Trophoblast cell (in vitro differentiated cells and primary cell): ENCODE data around the gene NOP53.
"Not testable (repeated sequence)": the region's sequence is repeated elsewhere in the genome, so short reads cannot be mapped to it uniquely, and the experiment has no call there.

Experiments used
- DNase-seq, 2 donors: peaks; one replicate each; pipeline ENCODE4 v3.0.0-alpha.2; 2016
- H2AFZ ChIP-seq: 2 replicates; pipeline ENCODE4 v1.6.1; 2013; ENCODE audit warnings: low read length, moderate library complexity, mild to moderate bottlenecking; ENCODE audit not compliant: insufficient read depth, poor library complexity
- H2AK5ac ChIP-seq: 2 replicates; pipeline ENCODE4 v1.6.1; 2013; ENCODE audit warnings: mild to moderate bottlenecking, low read length
- H2BK120ac ChIP-seq: 2 replicates; pipeline ENCODE4 v1.6.1; 2013; ENCODE audit warnings: low read length, mild to moderate bottlenecking, moderate library complexity; ENCODE audit not compliant: insufficient read depth, poor library complexity
- H2BK12ac ChIP-seq: 2 replicates; pipeline ENCODE4 v1.6.1; 2013; ENCODE audit warnings: mild to moderate bottlenecking, low read length, moderate library complexity
- H2BK5ac ChIP-seq: 2 replicates; pipeline ENCODE4 v1.6.1; 2013; ENCODE audit warnings: low read length, low read depth, moderate library complexity, mild to moderate bottlenecking; ENCODE audit not compliant: poor library complexity
- H3K14ac ChIP-seq: 2 replicates; pipeline ENCODE4 v1.6.1; 2013; ENCODE audit warnings: mild to moderate bottlenecking, low read length
- H3K18ac ChIP-seq: 2 replicates; pipeline ENCODE4 v1.6.1; 2013; ENCODE audit warnings: mild to moderate bottlenecking, low read length
- H3K23ac ChIP-seq: 2 replicates; pipeline ENCODE4 v1.6.1; 2013; ENCODE audit warnings: low read length
- H3K27ac ChIP-seq: 2 replicates; pipeline ENCODE4 v1.5.1; 2013; ENCODE audit warnings: low read depth, mild to moderate bottlenecking, inconsistent platforms, low read length, moderate library complexity
- H3K27me3 ChIP-seq: 2 replicates; pipeline ENCODE4 v1.6.1; 2013; ENCODE audit warnings: inconsistent platforms, mild to moderate bottlenecking, low read length, moderate library complexity; ENCODE audit not compliant: insufficient read depth
- H3K36me3 ChIP-seq, 2 experiments: 1 replicate in 1 of 2; 2 replicates in 1 of 2; pipeline ENCODE4 v1.6.1; 2013; ENCODE audit warnings: low read length in 2 of 2, mild to moderate bottlenecking in 2 of 2, moderate library complexity in 1 of 2; ENCODE audit not compliant: insufficient read depth in 2 of 2, control insufficient read depth in 1 of 2
- H3K4ac ChIP-seq: 2 replicates; pipeline ENCODE4 v1.6.1; 2013; ENCODE audit warnings: low read depth, mild to moderate bottlenecking, low read length, moderate library complexity
- H3K4me1 ChIP-seq, 2 experiments: 1 replicate in 1 of 2; 2 replicates in 1 of 2; pipeline ENCODE4 v1.6.1; 2013; ENCODE audit warnings: low read length in 2 of 2, mild to moderate bottlenecking in 2 of 2, moderate library complexity in 1 of 2; ENCODE audit not compliant: insufficient read depth in 2 of 2, control insufficient read depth in 1 of 2
- H3K4me2 ChIP-seq: 2 replicates; pipeline ENCODE4 v1.6.1; 2013; ENCODE audit warnings: inconsistent platforms, mild to moderate bottlenecking, low read length, moderate library complexity
- H3K4me3 ChIP-seq: 2 replicates; pipeline ENCODE4 v1.5.1; 2013; ENCODE audit warnings: mild to moderate bottlenecking, low read depth, low read length, inconsistent platforms
- H3K79me1 ChIP-seq: one replicate; pipeline ENCODE4 v1.6.1; 2013; ENCODE audit warnings: low read length
- H3K79me2 ChIP-seq: 2 replicates; pipeline ENCODE4 v1.6.1; 2013; ENCODE audit warnings: low read length, mild to moderate bottlenecking; ENCODE audit not compliant: control insufficient read depth, insufficient read depth, poor library complexity
- H3K9ac ChIP-seq: 2 replicates; pipeline ENCODE4 v1.6.1; 2013; ENCODE audit warnings: mild to moderate bottlenecking, low read length
- H3K9me3 ChIP-seq: 2 replicates; pipeline ENCODE4 v1.6.1; 2013; ENCODE audit warnings: low read depth, mild to moderate bottlenecking, control low read depth, inconsistent platforms, low read length; ENCODE audit not compliant: insufficient read depth
- H4K12ac ChIP-seq: 2 replicates; pipeline ENCODE4 v1.6.1; 2013; ENCODE audit warnings: low read depth, mild to moderate bottlenecking, low read length, moderate library complexity
- H4K8ac ChIP-seq: 2 replicates; pipeline ENCODE4 v1.6.1; 2013; ENCODE audit warnings: low read depth, mild to moderate bottlenecking, low read length, moderate library complexity
- H4K91ac ChIP-seq: one replicate; pipeline ENCODE4 v1.6.1; 2013; ENCODE audit warnings: low read depth, mild to moderate bottlenecking, low read length, moderate library complexity
- WGBS: extraction: QIAGEN DNeasy Blood & Tissue Kit; methylation state at CpG from one replicate; pipeline ENCODE4 v1.1.7; 2013; ENCODE audit warnings: missing lambda C conversion rate; ENCODE audit not compliant: insufficient read length, insufficient coverage; ENCODE audit errors: extremely low coverage; 5-methylcytosine and 5-hydroxymethylcytosine counted together

The NOP53 gene

DNA sequence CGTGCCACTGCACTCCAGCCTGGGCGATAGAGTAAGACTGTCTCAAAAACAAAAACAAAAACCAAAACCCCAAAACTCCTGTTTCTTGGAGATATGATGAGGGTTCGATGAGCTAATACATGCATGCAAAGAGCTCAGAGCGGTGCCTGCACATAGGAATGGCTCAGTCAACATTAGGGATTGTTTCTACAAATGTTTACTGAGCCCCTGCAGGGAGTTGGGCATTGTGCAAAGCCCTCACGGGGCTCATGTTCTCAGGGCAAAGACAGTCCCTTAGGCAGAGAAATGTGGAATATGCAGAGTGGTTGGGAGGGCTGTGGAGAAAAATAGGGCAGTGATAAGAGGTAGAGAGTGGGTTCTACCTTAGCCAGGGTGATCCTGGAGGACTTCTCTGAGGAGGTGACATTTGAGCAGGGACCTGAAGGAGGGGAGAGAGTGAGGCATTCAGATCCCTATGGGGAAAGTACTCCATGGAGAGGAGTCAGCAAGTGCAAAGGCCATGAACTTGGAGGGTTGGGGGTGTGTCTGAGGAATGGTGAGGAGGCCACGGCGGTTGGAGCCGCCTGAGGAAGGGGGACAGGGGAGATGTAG is 33.6 kb upstream of the NOP53 start:
- no peak overlapping the region for H3K4me3 ChIP-seq
- H4K91ac ChIP-seq = no peak overlapping the region
- no peak overlapping the region for H4K8ac ChIP-seq
- H3K27ac ChIP-seq = no peak overlapping the region
- H3K9me3 ChIP-seq = peaks cover 2% of the 10 kb centered on the region
- peaks cover 0 to 6% of the 10 kb centered on the region in 2 experiments for H3K4me1 ChIP-seq
- H3K4me2 ChIP-seq = no peak overlapping the region
- no peaks in the 10 kb centered on the region for H3K27me3 ChIP-seq
- H2AK5ac ChIP-seq = no peak overlapping the region
- no peak overlapping the region for H2AFZ ChIP-seq
- H3K18ac ChIP-seq = no peak overlapping the region
- DNase-seq = no peak
- H3K4ac ChIP-seq = no peak overlapping the region
- H3K23ac ChIP-seq = no peak overlapping the region
- peaks cover 5% of the 10 kb centered on the region for H3K79me2 ChIP-seq
- H3K79me1 ChIP-seq = peaks cover 4% of the 10 kb centered on the region
- no peak overlapping the region for H3K14ac ChIP-seq
- H3K9ac ChIP-seq = no peak overlapping the region
- H2BK12ac ChIP-seq = no peak overlapping the region
- peaks cover 6% of the 10 kb centered on the region in 2 experiments for H3K36me3 ChIP-seq
- H4K12ac ChIP-seq = no peak overlapping the region
- H2BK120ac ChIP-seq = no peak overlapping the region
- WGBS = no CpG with 5 or more reads among the region's 8 CpGs
- no peak overlapping the region for H2BK5ac ChIP-seq

DNA sequence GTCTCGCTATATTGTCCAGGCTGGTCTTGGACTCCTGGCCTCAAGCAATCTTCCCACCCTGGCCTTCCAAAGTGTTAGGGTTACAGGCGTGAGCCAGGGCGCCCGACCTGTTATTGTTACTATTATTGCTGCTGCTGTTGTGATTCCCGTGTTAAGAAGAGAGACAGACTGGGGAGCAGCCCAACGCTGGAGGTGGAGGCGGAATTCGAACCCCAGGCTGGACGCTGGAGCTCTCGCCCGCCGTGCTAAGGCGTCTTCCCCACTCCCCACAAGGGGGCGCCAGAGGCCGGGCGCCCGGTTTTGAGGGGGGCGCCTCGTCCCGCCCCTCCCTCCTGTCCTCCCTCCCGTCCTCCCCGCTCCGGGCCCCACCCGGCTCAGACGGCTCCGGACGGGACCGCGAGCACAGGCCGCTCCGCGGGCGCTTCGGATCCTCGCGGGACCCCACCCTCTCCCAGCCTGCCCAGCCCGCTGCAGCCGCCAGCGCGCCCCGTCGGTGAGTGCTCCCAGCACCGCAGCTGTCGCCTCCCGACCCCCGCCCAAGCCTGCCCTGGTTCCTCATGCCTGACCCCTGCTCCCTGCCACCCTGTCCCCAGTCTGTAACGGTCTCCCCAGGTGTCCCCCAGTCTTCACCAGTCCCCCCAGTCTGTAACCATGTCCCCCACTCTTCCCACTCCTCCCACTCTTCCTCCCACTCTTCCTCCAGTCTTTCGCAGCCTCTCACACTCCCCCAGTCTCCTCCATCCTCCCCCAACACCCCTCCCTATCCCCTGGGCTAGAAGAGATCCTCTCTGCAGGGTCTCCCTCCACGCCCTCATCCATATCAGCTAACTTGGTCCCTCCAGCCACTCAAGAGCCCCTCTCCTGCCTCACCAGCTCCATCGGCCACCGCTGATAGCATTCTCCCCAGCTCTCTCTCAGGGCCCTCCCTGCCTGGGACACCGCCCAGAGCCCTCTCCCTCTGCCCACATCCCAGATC is 32.0 kb upstream of the NOP53 start, which contains the start of gene EHD2:
Gene EHD2 (plus strand): TSS at position 377 of the 976 bp plus-strand sequence. CDS start 3,191 bp downstream, outside the sequence.
- no peak within 1 kb of the TSS for H3K23ac ChIP-seq
- H3K4ac ChIP-seq = peak within 1 kb of the TSS; percentile 82
- peak within 1 kb of the TSS; percentile 90 for H4K8ac ChIP-seq
- peak within 1 kb of the TSS; percentile 93 for H3K14ac ChIP-seq
- peak within 1 kb of the TSS; percentile 73 for H3K4me3 ChIP-seq
- H3K4me2 ChIP-seq = peak within 1 kb of the TSS; percentile 38
- peak within 1 kb of the TSS; percentile 23 for H2BK12ac ChIP-seq
- H3K9ac ChIP-seq = no peak within 1 kb of the TSS
- H3K36me3 ChIP-seq = peaks cover 10% of the 10 kb centered on the region in 2 experiments
- peak within 1 kb of the TSS; percentile 70 for H2BK120ac ChIP-seq
- H2AFZ ChIP-seq = peak within 1 kb of the TSS; percentile 73
- H4K91ac ChIP-seq = peak within 1 kb of the TSS; percentile 93
- peaks cover 5% of the 10 kb centered on the region for H3K79me2 ChIP-seq
- no peak within 1 kb of the TSS for H3K27ac ChIP-seq
- DNase-seq = peak in 1 of 2 donors; percentile 40
- H2BK5ac ChIP-seq = peak within 1 kb of the TSS; percentile 50
- H3K9me3 ChIP-seq = peaks cover 2% of the 10 kb centered on the region
- peak within 1 kb of the TSS; percentile 57 for H2AK5ac ChIP-seq
- no CpG with 5 or more reads among the region's 52 CpGs for WGBS
- H4K12ac ChIP-seq = peak within 1 kb of the TSS; percentile 67
- no peaks in the 10 kb centered on the region for H3K27me3 ChIP-seq
- H3K4me1 ChIP-seq = peaks cover 0 to 6% of the 10 kb centered on the region in 2 experiments
- H3K79me1 ChIP-seq = peaks cover 4% of the 10 kb centered on the region
- H3K18ac ChIP-seq = peak within 1 kb of the TSS; percentile 93

DNA sequence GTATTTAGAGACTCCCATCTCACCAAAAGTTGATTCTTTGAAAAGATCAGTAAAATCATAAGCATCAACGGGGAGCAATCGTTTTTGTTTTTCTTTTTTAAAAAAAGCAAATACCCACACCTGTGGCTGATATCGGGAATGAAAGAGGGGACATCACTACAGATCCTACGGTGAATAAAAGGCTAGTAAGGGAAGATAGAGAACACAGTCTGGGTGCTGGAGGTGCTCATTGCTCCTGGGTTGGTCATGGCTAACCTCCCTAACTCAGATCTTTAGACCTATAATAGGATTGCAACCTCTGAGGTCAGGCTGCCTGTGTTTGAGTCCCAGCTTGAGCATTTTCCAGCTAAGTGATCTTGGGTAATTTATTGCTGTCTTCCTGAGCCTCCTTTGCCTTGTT is 31.0 kb upstream of the NOP53 start:
- Histone ChIP-seq H4K8ac (no peak overlapping the region), H4K12ac (no peak overlapping the region)
- no CpG with 5 or more reads among the region's 4 CpGs for WGBS

DNA sequence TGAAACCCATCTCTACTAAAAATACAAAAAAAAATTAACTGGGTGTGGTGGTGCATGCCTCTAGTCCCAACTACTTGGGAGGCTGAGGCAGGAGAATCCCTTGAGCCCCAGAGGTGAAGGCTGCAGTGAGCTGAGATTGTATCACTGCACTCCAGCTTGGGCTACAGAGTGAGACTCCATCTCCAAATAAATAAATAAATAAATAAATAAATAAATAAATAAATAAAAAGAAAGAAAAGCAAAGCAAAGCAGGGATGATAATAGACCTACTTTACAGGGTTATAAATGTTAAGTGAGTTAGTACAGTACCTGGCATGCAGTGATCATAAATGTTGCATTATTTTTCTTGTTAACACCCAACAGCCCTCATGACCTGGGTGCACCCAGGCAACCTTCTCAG is 30.5 kb upstream of the NOP53 start:
- DNase-seq, H4K12ac ChIP-seq, H3K9ac ChIP-seq, H3K4me3 ChIP-seq, H2BK120ac ChIP-seq, H3K23ac ChIP-seq, H2BK12ac ChIP-seq, H3K27ac ChIP-seq, H3K9me3 ChIP-seq, H3K27me3 ChIP-seq, H2AK5ac ChIP-seq, H3K79me2 ChIP-seq, H4K8ac ChIP-seq, H2AFZ ChIP-seq, H4K91ac ChIP-seq, H3K4ac ChIP-seq, H3K18ac ChIP-seq, H3K14ac ChIP-seq, H2BK5ac ChIP-seq, H3K4me2 ChIP-seq, H3K79me1 ChIP-seq: not testable (repeated sequence)
- Histone ChIP-seq H3K4me1 (peaks cover 3 to 17% of the 10 kb centered on the region in 2 experiments), H3K36me3 (peaks cover 10 to 11% of the 10 kb centered on the region in 2 experiments)

More for the DNA sequence above, 31.0 kb upstream of the NOP53 start:
- Histone ChIP-seq H3K4me3 (no peak overlapping the region), H3K14ac (no peak overlapping the region), H3K18ac (no peak overlapping the region), H3K4me1 (peaks cover 3 to 13% of the 10 kb centered on the region in 2 experiments), H3K4ac (no peak overlapping the region), H2AK5ac (no peak overlapping the region), H2BK5ac (no peak overlapping the region), H3K27ac (no peak overlapping the region), H3K9ac (no peak overlapping the region), H3K9me3 (peaks cover 2% of the 10 kb centered on the region), H2BK12ac (no peak overlapping the region), H3K23ac (no peak overlapping the region), H4K91ac (no peak overlapping the region), H3K79me1 (peaks cover 4% of the 10 kb centered on the region), H3K36me3 (peaks cover 10% of the 10 kb centered on the region in 2 experiments), H3K79me2 (peaks cover 5% of the 10 kb centered on the region), H3K27me3 (no peaks in the 10 kb centered on the region), H2BK120ac (no peak overlapping the region), H2AFZ (no peak overlapping the region), H3K4me2 (no peak overlapping the region)
- DNase-seq = no peak
